ENCODE measurements around the gene TMEM40.

DNA sequence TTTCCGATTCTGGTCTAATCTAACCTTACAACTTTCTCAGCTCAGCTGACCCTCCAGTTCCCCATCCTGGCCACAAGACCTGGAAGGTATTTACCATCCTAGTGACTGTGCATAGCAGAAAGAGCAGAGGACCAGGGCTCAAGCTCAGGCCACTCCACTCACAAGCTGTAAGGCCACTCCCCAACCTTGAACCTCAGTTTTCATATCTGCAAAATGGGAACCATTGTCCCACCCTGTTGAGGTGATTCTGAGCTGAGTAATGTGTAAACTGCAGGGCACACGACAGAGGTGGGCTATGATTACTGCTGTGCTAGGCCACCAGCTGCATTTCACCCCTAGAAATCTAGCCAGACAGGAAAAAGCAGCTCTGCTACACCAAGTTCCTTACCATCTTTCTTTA is 21.7 kb downstream of the TMEM40 start:
- TF ChIP-seq, protein P1, sequence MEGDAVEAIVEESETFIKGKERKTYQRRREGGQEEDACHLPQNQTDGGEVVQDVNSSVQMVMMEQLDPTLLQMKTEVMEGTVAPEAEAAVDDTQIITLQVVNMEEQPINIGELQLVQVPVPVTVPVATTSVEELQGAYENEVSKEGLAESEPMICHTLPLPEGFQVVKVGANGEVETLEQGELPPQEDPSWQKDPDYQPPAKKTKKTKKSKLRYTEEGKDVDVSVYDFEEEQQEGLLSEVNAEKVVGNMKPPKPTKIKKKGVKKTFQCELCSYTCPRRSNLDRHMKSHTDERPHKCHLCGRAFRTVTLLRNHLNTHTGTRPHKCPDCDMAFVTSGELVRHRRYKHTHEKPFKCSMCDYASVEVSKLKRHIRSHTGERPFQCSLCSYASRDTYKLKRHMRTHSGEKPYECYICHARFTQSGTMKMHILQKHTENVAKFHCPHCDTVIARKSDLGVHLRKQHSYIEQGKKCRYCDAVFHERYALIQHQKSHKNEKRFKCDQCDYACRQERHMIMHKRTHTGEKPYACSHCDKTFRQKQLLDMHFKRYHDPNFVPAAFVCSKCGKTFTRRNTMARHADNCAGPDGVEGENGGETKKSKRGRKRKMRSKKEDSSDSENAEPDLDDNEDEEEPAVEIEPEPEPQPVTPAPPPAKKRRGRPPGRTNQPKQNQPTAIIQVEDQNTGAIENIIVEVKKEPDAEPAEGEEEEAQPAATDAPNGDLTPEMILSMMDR (IDR thresholded peaks at IDR 0.05) = no peak
- TF ChIP-seq EP300 (IDR thresholded peaks at IDR 0.05) = no peak
